ENCODE results near the gene PODN. TPM values are rescaled to one million over a fixed set of nuclear protein-coding genes. Genes with fewer than 3 reads are reported as not detected.
A peak's percentile ranks its signal among the peaks of the same experiment; 100 is the strongest.

The PODN gene
- total and polyA plus RNA-seq, 9 donors = 72.8 to 254 (median 154) TPM

- Histone ChIP-seq H3K27ac (peak overlapping the region; percentile 88 to 94), H3K27me3 (no peaks in the 10 kb centered on the region), H3K4me3 (peak overlapping the region; percentile 78), H3K9me3 (no peaks in the 10 kb centered on the region), H3K4me1 (ENCODE audit: insufficient read depth) (peaks cover 21% of the 10 kb centered on the region), H3K36me3 (no peaks in the 10 kb centered on the region)
- peak in 3 of 5 donors; percentile 50 to 60 (median 51) for DNase-seq
- intact Hi-C loops (cut with DNase I) = loop anchor here in 2 of 4 donors (5.0 to 10.0 kb wide), 4 partner anchors 36 to 141 kb away; partner anchors contain the start of gene ECHDC2 (in 2 of the 2)
- 14% methylated on average over 56 to 61 of the region's 61 CpGs for WGBS, 3 donors
- TF ChIP-seq CTCF (IDR thresholded peaks at IDR 0.05) = no peak
- TF ChIP-seq EP300 (IDR thresholded peaks at IDR 0.05) = no peak
- TF ChIP-seq POLR2A (IDR thresholded peaks at IDR 0.05) = no peak
These were observed 937 bp downstream of the PODN start for GRCh38 chr1:53062708-53063591.

- Histone ChIP-seq H3K4me3 (peak overlapping the region; percentile 78), H3K27me3 (no peaks in the 10 kb centered on the region), H3K9me3 (no peaks in the 10 kb centered on the region), H3K27ac (peak overlapping the region; percentile 88 to 94), H3K36me3 (no peaks in the 10 kb centered on the region), H3K4me1 (ENCODE audit: insufficient read depth) (peaks cover 21% of the 10 kb centered on the region)
- TF ChIP-seq CTCF (IDR thresholded peaks at IDR 0.05) = no peak
- no peak for TF ChIP-seq EP300 (IDR thresholded peaks at IDR 0.05)
- TF ChIP-seq POLR2A (IDR thresholded peaks at IDR 0.05) = no peak
- WGBS, 3 donors = 79 to 89% (median 85%) methylated on average over 9 of the region's 9 CpGs
- DNase-seq = peak in 4 of 5 donors; percentile 11 to 34 (median 18)
- intact Hi-C loops (cut with DNase I) = loop anchor here in 2 of 4 donors (5.0 to 10.0 kb wide), 4 partner anchors 37 to 142 kb away; partner anchors contain the start of gene ECHDC2 (in 2 of the 2)
These were observed 1.9 kb downstream of the PODN start for GRCh38 chr1:53063744-53064515.

- intact Hi-C loops (cut with DNase I) = loop anchor here in 1 of 4 donors (10.0 kb wide), 2 partner anchors 51 to 119 kb away; no protein-coding TSS in a partner anchor
- Histone ChIP-seq H3K36me3 (no peaks in the 10 kb centered on the region), H3K9me3 (no peaks in the 10 kb centered on the region), H3K4me1 (ENCODE audit: insufficient read depth) (peaks cover 21% of the 10 kb centered on the region), H3K27me3 (no peaks in the 10 kb centered on the region), H3K4me3 (no peak overlapping the region), H3K27ac (no peak overlapping the region)
- DNase-seq = peak in 4 of 5 donors; percentile 14 to 31 (median 17)
- no peak for TF ChIP-seq POLR2A (IDR thresholded peaks at IDR 0.05)
- TF ChIP-seq EP300 (IDR thresholded peaks at IDR 0.05) = no peak
- TF ChIP-seq CTCF (IDR thresholded peaks at IDR 0.05) = no peak
- 95 to 98% (median 96%) methylated on average over 7 of the region's 7 CpGs for WGBS, 3 donors
These were observed 3.4 kb downstream of the PODN start for GRCh38 chr1:53065391-53065790.

- H3K9me3 ChIP-seq = no peaks in the 10 kb centered on the region
- H3K4me3 ChIP-seq = no peak overlapping the region
- no peaks in the 10 kb centered on the region for H3K36me3 ChIP-seq
- TF ChIP-seq EP300 (IDR thresholded peaks at IDR 0.05) (no peak), POLR2A (IDR thresholded peaks at IDR 0.05) (no peak), CTCF (IDR thresholded peaks at IDR 0.05) (no peak)
- DNase-seq = peak in 4 of 5 donors; percentile 11 to 41 (median 23)
- WGBS, 3 donors = 40 to 54% (median 54%) methylated on average over 6 of the region's 6 CpGs
- intact Hi-C loops (cut with DNase I) = loop anchor here in 1 of 4 donors (10.0 kb wide), 2 partner anchors 52 to 118 kb away; no protein-coding TSS in a partner anchor
- peaks cover 13% of the 10 kb centered on the region for H3K4me1 ChIP-seq (ENCODE audit: insufficient read depth)
- no peak overlapping the region for H3K27ac ChIP-seq
- H3K27me3 ChIP-seq = no peaks in the 10 kb centered on the region
These were observed 4.5 kb downstream of the PODN start for GRCh38 chr1:53066488-53066887.

All from ovary (tissue), 9 donors.